Osteocyte (in vitro differentiated cells): ENCODE results near the gene LNPK. TPM values are rescaled to one million over a fixed set of nuclear protein-coding genes. Genes with fewer than 3 reads are reported as not detected.
"Not testable (repeated sequence)": the region's sequence is repeated elsewhere in the genome, so short reads cannot be mapped to it uniquely, and the experiment has no call there.

ENCODE experiments used
- DNase-seq: peaks from one replicate; pipeline ENCODE4 v3.0.0; 2021; ENCODE audit warnings: mixed read lengths; ENCODE audit not compliant: unreplicated experiment; ENCODE audit errors: extremely low spot score
- H3K27ac Mint-ChIP-seq: one replicate; pipeline ENCODE4 v1.8.0; 2021; ENCODE audit warnings: mild to moderate bottlenecking, mixed read lengths; ENCODE audit not compliant: unreplicated experiment
- H3K27me3 Mint-ChIP-seq: one replicate; pipeline ENCODE4 v1.8.0; 2021; ENCODE audit warnings: mixed read lengths; ENCODE audit not compliant: unreplicated experiment
- H3K36me3 Mint-ChIP-seq: one replicate; pipeline ENCODE4 v1.8.0; 2021; ENCODE audit warnings: mixed read lengths; ENCODE audit not compliant: unreplicated experiment
- H3K4me1 Mint-ChIP-seq: one replicate; pipeline ENCODE4 v1.8.0; 2021; ENCODE audit warnings: mixed read lengths; ENCODE audit not compliant: unreplicated experiment
- H3K4me3 Mint-ChIP-seq: one replicate; pipeline ENCODE4 v1.8.0; 2021; ENCODE audit warnings: mild to moderate bottlenecking, moderate library complexity, mixed read lengths; ENCODE audit not compliant: unreplicated experiment
- H3K9me3 Mint-ChIP-seq: one replicate; pipeline ENCODE4 v1.8.0; 2021; ENCODE audit warnings: mixed read lengths; ENCODE audit not compliant: unreplicated experiment
- total RNA-seq: library from RNA; stranded (reverse); gene quantifications from 2 replicates; pipeline ENCODE4 v1.2.1, GENCODE V29; 2021
- TF ChIP-seq, protein P1 (sequence below): fragments of 200-600 bp; sonication (generic); IDR thresholded peaks from 2 replicates; pipeline ENCODE4 v1.5.0; 2021; ENCODE audit warnings: antibody characterized with exemption, mild to moderate bottlenecking, moderate library complexity

The LNPK gene
- total RNA-seq, 1 donor from 2014 or later, result 33.5 TPM

DNA sequence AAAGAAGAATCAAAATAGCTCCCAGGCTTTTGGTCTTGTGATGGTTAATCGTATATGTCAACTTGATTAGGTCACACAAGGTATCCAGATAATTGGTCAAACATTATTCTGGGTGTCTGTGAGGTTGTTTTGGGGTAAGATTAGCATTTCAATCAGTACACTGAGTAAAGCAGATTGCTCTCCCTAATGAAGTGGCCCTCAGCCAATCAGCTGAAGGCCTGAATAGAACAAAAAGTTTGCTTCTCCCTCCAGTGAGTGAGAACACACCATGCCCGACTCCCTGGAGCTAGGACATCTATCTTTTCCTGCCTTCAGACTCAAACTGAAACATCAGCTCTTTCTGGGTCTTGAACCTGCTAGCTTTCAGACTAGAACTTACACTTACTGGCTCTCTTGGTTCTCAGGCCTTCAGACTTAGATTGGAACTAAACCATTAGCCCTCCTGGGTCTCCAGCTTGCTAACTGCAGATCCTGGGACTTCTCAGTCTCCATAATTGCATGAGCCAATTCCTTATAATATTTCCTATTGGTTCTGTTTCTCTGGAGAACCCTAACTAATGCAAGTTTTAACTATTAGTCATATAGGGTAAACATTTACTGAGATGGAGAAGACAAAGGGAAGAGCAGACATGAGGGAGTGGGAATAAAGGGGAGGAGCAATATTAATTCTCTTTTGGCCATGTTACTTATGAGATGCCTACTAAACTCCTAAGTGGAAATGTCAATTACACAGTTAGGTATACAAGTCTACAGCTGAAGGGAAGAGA, 25.5 kb downstream of the LNPK start:
- H3K4me3 Mint-ChIP-seq, result no peak overlapping the region
- H3K4me1 Mint-ChIP-seq, result peaks cover 5% of the 10 kb centered on the region
- H3K27ac Mint-ChIP-seq, result peak overlapping the region; percentile 24
- TF ChIP-seq, protein P1, sequence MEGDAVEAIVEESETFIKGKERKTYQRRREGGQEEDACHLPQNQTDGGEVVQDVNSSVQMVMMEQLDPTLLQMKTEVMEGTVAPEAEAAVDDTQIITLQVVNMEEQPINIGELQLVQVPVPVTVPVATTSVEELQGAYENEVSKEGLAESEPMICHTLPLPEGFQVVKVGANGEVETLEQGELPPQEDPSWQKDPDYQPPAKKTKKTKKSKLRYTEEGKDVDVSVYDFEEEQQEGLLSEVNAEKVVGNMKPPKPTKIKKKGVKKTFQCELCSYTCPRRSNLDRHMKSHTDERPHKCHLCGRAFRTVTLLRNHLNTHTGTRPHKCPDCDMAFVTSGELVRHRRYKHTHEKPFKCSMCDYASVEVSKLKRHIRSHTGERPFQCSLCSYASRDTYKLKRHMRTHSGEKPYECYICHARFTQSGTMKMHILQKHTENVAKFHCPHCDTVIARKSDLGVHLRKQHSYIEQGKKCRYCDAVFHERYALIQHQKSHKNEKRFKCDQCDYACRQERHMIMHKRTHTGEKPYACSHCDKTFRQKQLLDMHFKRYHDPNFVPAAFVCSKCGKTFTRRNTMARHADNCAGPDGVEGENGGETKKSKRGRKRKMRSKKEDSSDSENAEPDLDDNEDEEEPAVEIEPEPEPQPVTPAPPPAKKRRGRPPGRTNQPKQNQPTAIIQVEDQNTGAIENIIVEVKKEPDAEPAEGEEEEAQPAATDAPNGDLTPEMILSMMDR, result no peak
- no peaks in the 10 kb centered on the region for H3K27me3 Mint-ChIP-seq
- DNase-seq, result no peak
- H3K9me3 Mint-ChIP-seq, result no peaks in the 10 kb centered on the region
- H3K36me3 Mint-ChIP-seq, result peaks cover 28% of the 10 kb centered on the region

DNA sequence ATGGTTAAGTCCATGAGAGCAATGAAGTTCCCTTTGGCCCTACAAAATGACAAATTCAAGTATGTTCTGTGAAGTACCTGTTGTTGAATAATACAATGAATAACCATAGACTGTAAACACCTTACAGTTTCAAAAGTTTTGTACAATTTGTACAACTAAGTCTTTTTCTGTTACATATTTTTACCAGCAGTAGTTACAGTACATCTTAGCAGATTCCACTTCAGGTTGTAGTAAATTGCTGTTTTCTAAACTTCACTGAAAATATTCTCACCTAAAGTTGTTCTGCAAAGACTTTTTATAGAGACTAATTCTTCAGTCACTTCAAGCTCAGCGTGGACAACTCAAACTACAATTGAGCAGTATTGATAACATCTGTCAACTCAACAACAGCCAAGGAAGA, 28.7 kb downstream of the LNPK start:
- no peak for DNase-seq
- Mint-ChIP-seq H3K27me3 (no peaks in the 10 kb centered on the region), H3K27ac (no peak overlapping the region), H3K4me3 (no peak overlapping the region), H3K9me3 (no peaks in the 10 kb centered on the region), H3K4me1 (peaks cover 5% of the 10 kb centered on the region), H3K36me3 (peaks cover 29% of the 10 kb centered on the region)
- TF ChIP-seq, protein P1, result no peak

DNA sequence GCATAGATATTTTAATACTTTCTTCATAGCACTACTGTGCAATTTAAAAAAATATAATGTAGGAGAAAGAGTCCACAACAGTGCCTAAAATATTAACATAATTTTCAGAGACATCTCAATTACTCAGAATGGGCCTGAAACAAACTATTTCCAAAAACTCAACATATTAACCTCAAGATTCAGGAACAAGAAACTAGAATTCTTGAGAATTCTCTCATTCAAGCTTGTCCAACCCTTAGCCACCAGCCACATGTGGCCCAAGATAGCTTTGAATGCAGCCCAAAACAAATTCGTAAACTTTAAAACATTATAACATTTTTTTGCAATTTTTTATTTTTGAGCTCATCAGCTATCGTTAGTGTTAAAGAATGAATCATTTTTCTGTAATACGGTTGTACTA, 35.2 kb downstream of the LNPK start:
- TF ChIP-seq, protein P1, result no peak
- no peaks in the 10 kb centered on the region for H3K4me1 Mint-ChIP-seq
- DNase-seq, result no peak
- H3K9me3 Mint-ChIP-seq, result no peaks in the 10 kb centered on the region
- no peak overlapping the region for H3K27ac Mint-ChIP-seq
- H3K4me3 Mint-ChIP-seq, result no peak overlapping the region
- H3K36me3 Mint-ChIP-seq, result peaks cover 20% of the 10 kb centered on the region
- no peaks in the 10 kb centered on the region for H3K27me3 Mint-ChIP-seq

DNA sequence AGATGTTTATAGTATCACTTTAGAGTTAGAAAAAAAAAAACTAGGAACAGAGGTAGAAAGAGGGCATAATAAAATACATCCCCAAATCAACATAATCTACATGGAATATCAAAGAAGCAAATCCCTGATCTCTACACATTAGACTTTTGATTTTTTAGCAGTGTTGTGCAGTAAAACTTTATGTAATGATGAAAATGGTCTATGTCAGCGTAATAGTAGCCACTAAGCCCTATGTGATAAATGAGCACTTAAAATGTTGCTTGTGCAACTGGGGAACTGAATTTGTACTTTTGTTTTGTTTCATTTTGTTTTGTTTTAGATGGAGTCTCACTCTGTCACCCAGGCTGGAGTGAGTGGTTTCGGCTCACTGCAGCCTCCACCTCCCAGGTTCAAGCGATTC, 36.3 kb downstream of the LNPK start:
- no peak overlapping the region for H3K4me3 Mint-ChIP-seq
- no peaks in the 10 kb centered on the region for H3K9me3 Mint-ChIP-seq
- no peaks in the 10 kb centered on the region for H3K4me1 Mint-ChIP-seq
- TF ChIP-seq, protein P1, result no peak
- DNase-seq, result no peak
- no peaks in the 10 kb centered on the region for H3K27me3 Mint-ChIP-seq
- peaks cover 29% of the 10 kb centered on the region for H3K36me3 Mint-ChIP-seq
- H3K27ac Mint-ChIP-seq, result no peak overlapping the region

DNA sequence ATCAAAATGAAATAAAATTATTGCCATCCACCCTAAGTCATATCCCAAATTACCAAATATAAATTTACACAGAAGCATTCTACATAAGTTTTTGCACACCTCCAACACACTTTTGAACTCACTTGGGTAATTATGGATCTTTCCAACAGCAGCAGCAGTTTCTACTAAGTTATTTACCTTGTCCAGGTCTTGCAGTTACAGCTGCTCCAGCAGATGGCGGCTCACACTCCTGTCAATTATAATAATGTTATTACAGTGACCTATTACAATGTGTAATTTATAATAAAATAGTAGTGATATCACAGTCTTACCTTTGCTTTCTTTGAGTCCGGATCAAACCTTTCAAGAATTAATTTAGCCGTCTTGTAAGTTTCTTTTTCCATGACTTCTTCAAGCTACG, 37.9 kb downstream of the LNPK start:
- peaks cover 26% of the 10 kb centered on the region for H3K36me3 Mint-ChIP-seq
- no peaks in the 10 kb centered on the region for H3K9me3 Mint-ChIP-seq
- no peaks in the 10 kb centered on the region for H3K27me3 Mint-ChIP-seq
- H3K4me1 Mint-ChIP-seq, result no peaks in the 10 kb centered on the region
- no peak overlapping the region for H3K27ac Mint-ChIP-seq
- H3K4me3 Mint-ChIP-seq, result no peak overlapping the region
- TF ChIP-seq, protein P1, result peak; percentile 32
- no peak for DNase-seq

DNA sequence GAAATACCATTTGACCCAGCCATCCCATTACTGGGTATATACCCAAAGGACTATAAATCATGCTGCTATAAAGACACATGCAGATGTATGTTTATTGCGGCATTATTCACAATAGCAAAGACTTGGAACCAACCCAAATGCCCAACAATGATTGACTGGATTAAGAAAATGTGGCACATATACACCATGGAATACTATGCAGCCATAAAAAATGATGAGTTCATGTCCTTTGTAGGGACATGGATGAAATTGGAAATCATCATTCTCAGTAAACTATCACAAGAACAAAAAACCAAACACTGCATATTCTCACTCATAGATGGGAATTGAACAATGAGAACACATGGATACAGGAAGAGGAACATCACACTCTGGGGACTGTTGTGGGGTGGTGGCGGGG, 38.9 kb downstream of the LNPK start:
- H3K27ac Mint-ChIP-seq, H3K27me3 Mint-ChIP-seq, H3K4me1 Mint-ChIP-seq, H3K4me3 Mint-ChIP-seq, H3K9me3 Mint-ChIP-seq, DNase-seq: not testable (repeated sequence)
- H3K36me3 Mint-ChIP-seq, result peaks cover 32% of the 10 kb centered on the region
